ENCODE measurements around the gene SPINK9.

Gene SPINK9

DNA sequence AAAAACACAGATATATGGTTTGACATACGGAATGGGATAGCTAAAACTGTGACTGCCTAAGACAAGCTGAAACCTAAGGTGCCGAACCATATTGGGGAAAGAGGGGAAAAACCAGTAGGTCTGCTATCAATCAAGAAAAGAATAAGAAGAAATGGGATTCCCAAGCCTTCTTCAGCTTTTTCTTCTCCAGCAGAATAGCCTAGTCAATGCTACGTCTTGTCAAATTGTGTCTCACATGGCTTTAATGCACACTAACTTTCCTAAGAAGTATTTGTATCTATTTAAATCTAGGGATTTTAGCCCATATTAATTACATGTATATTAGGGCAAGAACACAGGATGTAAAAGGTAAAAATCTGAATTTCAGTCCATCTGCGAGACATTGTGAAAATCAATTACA lies 47.6 kb downstream of the SPINK9 start:
- peak overlapping the region; percentile 86 for H3K4me3 ChIP-seq (ENCODE audit: low read length)
- TF ChIP-seq, protein P1, sequence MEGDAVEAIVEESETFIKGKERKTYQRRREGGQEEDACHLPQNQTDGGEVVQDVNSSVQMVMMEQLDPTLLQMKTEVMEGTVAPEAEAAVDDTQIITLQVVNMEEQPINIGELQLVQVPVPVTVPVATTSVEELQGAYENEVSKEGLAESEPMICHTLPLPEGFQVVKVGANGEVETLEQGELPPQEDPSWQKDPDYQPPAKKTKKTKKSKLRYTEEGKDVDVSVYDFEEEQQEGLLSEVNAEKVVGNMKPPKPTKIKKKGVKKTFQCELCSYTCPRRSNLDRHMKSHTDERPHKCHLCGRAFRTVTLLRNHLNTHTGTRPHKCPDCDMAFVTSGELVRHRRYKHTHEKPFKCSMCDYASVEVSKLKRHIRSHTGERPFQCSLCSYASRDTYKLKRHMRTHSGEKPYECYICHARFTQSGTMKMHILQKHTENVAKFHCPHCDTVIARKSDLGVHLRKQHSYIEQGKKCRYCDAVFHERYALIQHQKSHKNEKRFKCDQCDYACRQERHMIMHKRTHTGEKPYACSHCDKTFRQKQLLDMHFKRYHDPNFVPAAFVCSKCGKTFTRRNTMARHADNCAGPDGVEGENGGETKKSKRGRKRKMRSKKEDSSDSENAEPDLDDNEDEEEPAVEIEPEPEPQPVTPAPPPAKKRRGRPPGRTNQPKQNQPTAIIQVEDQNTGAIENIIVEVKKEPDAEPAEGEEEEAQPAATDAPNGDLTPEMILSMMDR (conservative IDR thresholded peaks at IDR 0.05; ENCODE audit: low read depth, low read length) = no peak
- no peak for DNase-seq (ENCODE audit: low read depth)

GRCh38 chr5:148383564-148384379 lies 48.4 kb downstream of the SPINK9 start, which contains the start of gene FBXO38:
FBXO38 (plus strand) TSS chr5:148383958; CDS start chr5:148394777, 10,819 bp downstream.
- H3K4me3 ChIP-seq (ENCODE audit: low read length) = peak within 1 kb of the TSS; percentile 86
- DNase-seq (ENCODE audit: low read depth) = peak; percentile 87
- TF ChIP-seq, protein P1 (conservative IDR thresholded peaks at IDR 0.05; ENCODE audit: low read depth, low read length) = no peak

DNA sequence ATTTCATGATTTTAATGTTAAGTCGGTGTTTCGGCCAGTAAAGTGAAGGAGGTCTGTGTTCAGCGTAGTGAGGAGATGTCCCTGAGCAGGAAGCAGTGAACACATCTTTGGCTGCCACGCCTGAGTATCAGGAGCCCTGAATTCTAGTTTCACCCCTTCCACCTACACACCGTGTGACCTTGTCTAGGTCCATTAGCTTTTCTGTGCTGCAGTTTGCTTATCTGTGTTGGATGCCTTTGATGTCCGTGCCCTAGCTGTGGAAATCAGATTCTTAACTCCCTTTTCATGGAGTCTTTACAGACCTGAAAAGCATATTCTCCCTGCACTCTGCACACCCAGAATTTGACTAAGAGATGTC lies 49.0 kb downstream of the SPINK9 start:
- DNase-seq (ENCODE audit: low read depth) = no peak
- peak overlapping the region; percentile 86 for H3K4me3 ChIP-seq (ENCODE audit: low read length)
- TF ChIP-seq, protein P1 (conservative IDR thresholded peaks at IDR 0.05; ENCODE audit: low read depth, low read length) = no peak

DNA sequence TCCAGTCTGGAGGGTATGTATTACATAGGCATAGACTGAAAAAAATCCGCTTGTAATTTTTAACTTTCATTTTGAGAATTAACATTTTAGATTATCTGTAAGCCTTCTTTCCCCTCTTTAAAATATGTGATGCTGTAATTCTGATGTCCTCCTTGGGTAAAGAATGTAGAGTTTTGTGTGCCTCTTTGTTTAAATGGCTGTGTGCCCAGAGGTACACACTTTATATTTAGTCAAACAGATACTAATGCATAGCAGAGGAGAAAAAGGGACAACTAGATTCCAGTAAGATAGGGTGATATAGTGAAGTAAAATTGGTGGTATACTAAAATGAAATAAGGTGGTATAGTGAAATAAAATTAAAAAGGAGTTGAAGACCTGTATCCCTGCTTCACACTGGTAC lies 49.7 kb downstream of the SPINK9 start:
- TF ChIP-seq, protein P1 (conservative IDR thresholded peaks at IDR 0.05; ENCODE audit: low read depth, low read length) = no peak
- H3K4me3 ChIP-seq (ENCODE audit: low read length) = peak overlapping the region; percentile 86
- DNase-seq (ENCODE audit: low read depth) = no peak

DNA sequence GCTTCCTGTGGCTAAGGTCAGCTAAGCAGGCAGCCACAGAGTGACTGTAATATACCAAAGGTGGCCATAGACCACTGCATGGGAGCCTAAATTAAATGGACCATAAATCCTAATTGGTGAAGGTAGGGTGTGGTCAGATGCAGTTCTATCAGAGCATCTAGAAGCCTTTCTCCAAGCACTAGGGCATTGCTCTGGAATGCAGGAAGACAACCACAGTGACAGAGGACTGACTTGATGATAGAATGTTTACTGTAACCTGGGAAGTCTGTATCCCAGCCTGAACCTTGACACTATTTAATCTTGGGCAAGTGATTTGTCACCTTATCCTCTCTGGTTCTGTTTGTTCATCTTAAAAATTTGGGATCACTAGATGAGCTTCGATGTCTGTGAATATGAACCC lies 50.7 kb downstream of the SPINK9 start:
- H3K4me3 ChIP-seq (ENCODE audit: low read length) = no peak overlapping the region
- no peak for DNase-seq (ENCODE audit: low read depth)
- TF ChIP-seq, protein P1 (conservative IDR thresholded peaks at IDR 0.05; ENCODE audit: low read depth, low read length) = no peak

DNA sequence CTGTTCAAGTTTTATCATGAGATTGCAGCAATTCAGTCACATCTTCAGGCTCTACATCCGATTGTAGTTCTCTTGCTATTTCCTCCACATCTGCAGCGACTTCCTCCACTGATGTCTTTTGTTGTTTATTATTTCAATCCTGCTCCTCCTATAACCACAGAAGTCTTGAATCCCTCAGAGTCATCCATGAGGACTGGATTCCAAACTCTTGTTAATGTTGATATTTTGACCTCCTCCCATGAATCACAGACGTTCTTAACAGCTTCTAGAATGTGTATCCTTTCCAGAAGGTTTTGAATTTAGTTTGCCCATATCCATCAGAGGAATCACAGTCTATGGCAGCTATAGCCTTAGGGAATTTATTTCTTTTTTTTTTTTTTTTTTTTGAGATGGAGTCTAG lies 52.0 kb downstream of the SPINK9 start:
- TF ChIP-seq, protein P1 (conservative IDR thresholded peaks at IDR 0.05; ENCODE audit: low read depth, low read length) = no peak
- H3K4me3 ChIP-seq (ENCODE audit: low read length) = no peak overlapping the region
- no peak for DNase-seq (ENCODE audit: low read depth)

GRCh38 chr5:148388696-148389095 lies 53.3 kb downstream of the SPINK9 start:
- TF ChIP-seq, protein P1 (conservative IDR thresholded peaks at IDR 0.05; ENCODE audit: low read depth, low read length) = no peak
- no peak overlapping the region for H3K4me3 ChIP-seq (ENCODE audit: low read length)
- DNase-seq (ENCODE audit: low read depth) = no peak
